H1 (cell line): ENCODE results near the gene ADAMTS15. TPM values are rescaled to one million over a fixed set of nuclear protein-coding genes. Genes with fewer than 3 reads are reported as not detected.

Experiments used
- CBX8 ChIP-seq: fragments of 300-800, 300-1000 bp; sonication (generic); IDR thresholded peaks from 2 replicates; pipeline ENCODE4 v1.7.1; 2016; ENCODE audit warnings: low read depth, low read length, borderline replicate concordance
- CHD2 ChIP-seq: IDR thresholded peaks from 2 replicates; pipeline ENCODE4 v1.6.1; 2012; ENCODE audit warnings: low read length, improper control_type of control experiment
- CHD7 ChIP-seq: fragments of 300-600 bp; sonication (generic); IDR thresholded peaks from 2 replicates; pipeline ENCODE4 v1.7.1; 2012; ENCODE audit warnings: low read length, moderate library complexity, mild to moderate bottlenecking, inconsistent platforms; ENCODE audit not compliant: insufficient replicate concordance
- E2F6 ChIP-seq: IDR thresholded peaks from 2 replicates; pipeline ENCODE4 v1.6.1; 2012; ENCODE audit warnings: inconsistent platforms
- KDM4A ChIP-seq: IDR thresholded peaks from one replicate; pipeline ENCODE4 v1.7.1; 2012; ENCODE audit warnings: low read depth, mild to moderate bottlenecking, moderate library complexity, low read length, inconsistent platforms; ENCODE audit not compliant: severe bottlenecking
- SIRT6 ChIP-seq: IDR thresholded peaks from one replicate; pipeline ENCODE4 v1.7.1; 2012; ENCODE audit warnings: low read length, inconsistent platforms
- SRF ChIP-seq: IDR thresholded peaks from 2 replicates; pipeline ENCODE4 v1.6.1; 2011; ENCODE audit warnings: mild to moderate bottlenecking, low read depth, low read length, moderate library complexity
- ZNF274 ChIP-seq: IDR thresholded peaks from 2 replicates; pipeline ENCODE4 v1.7.0; 2012; ENCODE audit warnings: low read length, borderline replicate concordance; ENCODE audit errors: extremely low read depth
- polyA plus RNA-seq, 7 experiments: library from polyadenylated mRNA; depleted of rRNA in 3 of 7; stranded (reverse) in 5 of 7; unstranded in 2 of 7; fragments of >200 nt in 5 of 7; fragments of 200-250 nt in 2 of 7; gene quantifications; 1 replicate in 5 of 7; 2 replicates in 1 of 7; 4 replicates in 1 of 7; pipeline versions ENCODE4 v1.2.1 to v1.2.3, GENCODE V29; 2011 to 2013; ENCODE audit warnings: missing spikeins in 2 of 7, mixed read lengths in 2 of 7
- total RNA-seq: library from RNA; stranded (reverse); fragmentation: NEBNext Ultra II Directional; extraction: Animal tissue kit (Norgen Biotek cat#: 25700); gene quantifications from 2 replicates; pipeline ENCODE4 v1.2.1, GENCODE V29; 2021

The ADAMTS15 gene
- total and polyA plus RNA-seq, 2 of the 8 experiments (the other 6 are each of a cell fraction or from before 2014, with no cell fraction given), result 1.7 to 4.7 TPM

- TF ChIP-seq CHD7, result no peak
- no peak for TF ChIP-seq ZNF274
- TF ChIP-seq SIRT6, result no peak
- peak; percentile 45 for TF ChIP-seq E2F6
- TF ChIP-seq KDM4A, result peak; percentile 2
- no peak for TF ChIP-seq CHD2
- no peak for TF ChIP-seq SRF
- no peak for TF ChIP-seq CBX8
These were observed at the start of gene ADAMTS15 (continued) for GRCh38 chr11:130448416-130449309.
